SIG-M5 treated with dmso at 0.1 percent for 504 hours (cell line): ENCODE results near the gene ADD2.
A peak's percentile ranks its signal among the peaks of the same experiment; 100 is the strongest.

Experiments used
- DNase-seq: peaks from one replicate; lab custom pipeline; 2025; ENCODE audit not compliant: unreplicated experiment; lab: John Stamatoyannopoulos, UW

ADD2 gene

DNA sequence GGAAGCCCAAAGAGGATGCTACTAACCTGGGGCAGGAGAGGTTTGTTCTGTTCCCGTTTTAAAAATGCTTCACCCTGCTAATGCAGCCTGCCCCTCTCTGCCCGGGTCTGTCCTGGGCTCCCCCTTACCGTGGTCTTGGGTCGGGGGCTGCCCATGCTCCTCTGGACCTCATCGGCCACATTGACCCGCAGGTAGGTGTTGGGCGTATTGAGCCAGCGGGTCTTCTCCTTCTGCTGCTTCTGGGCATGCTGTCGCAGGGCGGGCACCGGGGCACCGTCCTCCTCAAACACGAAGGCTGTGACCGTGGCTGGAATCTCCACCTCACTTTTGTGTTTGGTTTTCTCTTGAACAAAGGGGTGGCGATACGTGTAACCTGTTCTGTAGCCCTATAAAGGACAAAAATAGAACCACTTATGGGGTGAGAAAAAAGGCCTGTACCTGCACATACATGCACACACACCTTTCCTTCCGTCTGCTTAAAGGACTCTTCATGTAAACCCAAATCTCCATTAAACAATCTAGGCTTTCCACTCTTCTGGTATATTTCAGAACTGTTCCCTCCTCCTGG is 89.3 kb downstream of the ADD2 start:
- no peak for DNase-seq

DNA sequence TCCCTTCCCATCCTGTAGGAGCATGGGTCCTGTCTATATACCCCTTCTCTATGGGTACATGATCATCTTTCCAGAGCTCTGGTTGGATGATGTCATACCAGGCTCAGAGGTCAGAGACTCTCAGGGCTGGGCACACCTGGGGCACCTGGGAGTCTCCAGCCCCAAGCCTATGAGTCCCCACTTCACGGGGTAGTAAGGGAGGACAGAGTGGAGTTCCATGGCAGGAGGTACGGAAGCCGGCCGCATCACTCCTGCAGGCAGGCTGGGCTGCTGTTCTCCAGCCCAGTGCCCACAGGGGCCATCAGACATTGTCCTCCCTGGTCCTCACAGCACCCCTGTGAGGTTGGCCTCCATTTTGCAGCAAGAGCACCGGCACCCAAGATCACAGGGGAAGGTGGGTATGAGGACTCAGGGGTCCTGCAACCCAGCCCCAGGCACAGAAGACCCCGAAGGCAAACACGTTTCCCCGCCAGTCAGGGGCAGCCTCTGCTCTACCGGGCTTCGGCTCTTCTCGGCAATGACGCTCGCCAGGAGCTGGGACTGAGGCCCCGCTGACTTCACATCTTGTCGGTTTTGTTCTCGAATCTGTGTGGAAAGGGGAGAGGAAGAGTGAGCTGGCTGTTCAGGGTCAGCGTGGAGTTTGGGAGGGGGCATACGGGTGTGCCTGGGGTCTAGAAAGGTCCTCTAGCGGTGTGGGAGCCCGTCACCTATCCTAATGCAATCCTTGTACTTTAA is 91.5 kb downstream of the ADD2 start:
- no peak for DNase-seq

DNA sequence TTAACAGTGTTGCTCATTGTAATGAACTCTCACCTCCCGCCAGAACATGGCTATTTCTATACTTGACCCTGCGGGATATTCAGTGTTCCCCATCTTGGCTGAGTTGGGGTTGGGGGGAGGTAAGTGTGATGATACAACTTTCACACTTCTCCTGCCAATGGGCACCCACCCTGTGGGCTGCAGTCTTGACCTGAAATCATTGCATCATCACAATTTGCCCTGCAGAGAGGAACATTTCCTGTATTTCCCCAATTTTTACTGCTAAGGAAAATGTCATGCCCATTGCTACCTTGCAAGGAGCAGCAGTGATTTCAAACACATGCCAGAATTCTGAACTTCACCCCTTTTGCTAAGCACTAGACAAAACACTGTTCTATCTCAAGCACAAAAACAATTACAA is 92.1 kb downstream of the ADD2 start:
- no peak for DNase-seq

DNA sequence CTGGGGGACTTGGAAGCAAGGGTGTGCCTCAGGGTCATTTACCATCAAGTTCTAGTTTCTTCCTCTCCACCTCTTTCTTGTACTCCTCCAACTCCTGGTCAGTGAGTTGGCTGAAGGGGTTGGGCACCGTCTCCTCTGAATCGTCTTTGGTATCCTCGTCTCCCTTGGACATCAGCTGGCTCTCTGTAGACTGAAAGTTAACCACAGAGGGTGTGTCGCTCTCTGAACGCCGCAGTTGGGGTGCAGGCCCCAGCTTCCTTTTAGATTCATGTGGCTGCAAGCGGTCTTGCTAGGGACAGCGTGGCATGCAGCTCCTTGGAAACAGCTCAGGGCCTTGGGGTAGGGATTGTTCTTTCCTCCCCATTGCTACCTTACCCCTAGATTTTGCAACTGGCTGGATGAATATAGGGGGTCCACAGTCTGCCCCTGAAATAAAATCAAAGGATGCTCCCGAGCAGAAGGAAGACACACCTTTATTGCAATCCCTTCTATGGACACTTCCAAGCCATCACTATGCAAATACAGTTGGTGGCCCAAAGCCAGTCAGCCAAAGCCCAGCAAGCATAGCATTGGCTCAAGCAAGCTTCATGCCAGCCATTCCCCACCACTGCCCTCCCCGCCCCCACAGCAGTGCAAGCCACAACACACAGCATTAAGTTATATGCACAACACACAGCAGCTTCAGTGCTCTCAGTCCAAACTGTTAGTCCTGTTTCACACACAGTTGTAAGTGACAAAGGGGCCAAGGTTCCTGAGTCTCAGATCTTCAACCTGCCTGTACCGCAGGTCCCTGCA is 93.2 kb downstream of the ADD2 start:
- no peak for DNase-seq

DNA sequence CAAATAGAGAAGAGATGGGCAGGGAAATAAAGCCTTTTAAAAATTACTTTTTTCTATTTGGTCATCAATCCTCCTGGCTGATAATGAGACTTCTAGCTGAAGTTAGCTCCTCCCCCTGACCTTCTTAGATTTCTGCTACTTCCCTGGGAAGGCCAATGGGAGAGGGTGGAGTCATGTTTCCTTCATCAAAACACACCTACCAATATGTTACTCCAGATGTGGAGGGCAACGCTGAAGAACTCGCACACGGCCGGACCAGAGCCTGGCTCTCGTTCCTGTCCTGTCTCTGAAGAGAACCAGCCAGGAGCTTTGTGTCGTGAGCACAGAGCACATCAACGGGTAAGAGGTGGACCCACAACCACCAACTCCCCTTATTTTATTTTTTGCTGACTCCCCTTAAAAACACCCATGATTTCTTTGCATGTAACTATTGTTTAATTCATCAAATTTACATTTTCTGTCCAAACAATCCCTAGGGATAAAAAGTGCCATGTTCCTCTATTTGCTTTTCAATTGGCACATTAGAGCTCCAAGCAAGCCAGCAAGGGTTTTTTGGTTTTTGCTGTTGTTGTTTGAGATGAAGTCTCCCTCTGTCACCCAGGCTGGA is 94.9 kb downstream of the ADD2 start:
- no peak for DNase-seq

GRCh38 chr2:70671092-70671675 is 96.8 kb downstream of the ADD2 start:
- no peak for DNase-seq

- no peak for DNase-seq
These were observed 97.4 kb downstream of the ADD2 start for GRCh38 chr2:70670626-70671025.

DNA sequence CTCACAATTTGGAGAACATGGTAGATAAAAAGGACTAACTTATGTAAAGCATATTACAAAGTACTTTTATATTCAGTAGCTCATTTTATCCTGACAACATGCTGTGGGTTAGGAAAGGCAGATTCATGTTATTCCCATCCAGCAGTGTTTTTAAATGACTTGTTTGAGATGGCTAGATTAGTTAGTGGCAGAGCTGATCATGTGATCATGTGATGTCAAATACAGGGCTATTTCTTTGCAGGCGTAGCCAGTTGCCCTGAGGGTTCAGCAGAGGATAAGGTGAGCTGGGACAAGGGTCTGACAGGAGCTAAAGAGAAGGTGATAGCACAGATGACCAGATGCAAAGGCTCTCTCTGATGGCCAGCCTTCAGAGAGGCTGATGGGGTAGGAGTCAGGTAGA is 97.8 kb downstream of the ADD2 start:
- DNase-seq, result no peak

DNA sequence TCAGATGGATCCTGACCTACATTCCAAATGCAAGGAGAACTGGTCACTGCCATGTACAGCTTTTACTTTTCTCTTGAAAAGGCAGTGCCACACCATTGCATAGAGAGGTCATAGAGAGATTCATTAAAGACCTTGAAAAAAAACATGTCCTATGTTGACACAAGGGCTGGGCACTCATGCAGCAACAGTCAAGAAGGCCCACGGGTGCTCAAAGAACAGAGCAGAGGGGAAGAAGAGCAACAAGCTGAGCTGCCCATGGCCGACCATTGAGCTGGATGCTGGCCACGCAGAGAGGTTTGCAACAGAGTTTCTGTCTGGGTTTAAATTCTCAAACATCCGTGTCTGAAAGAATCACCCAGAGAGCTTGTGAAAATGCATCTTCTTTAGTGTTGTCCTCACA is 99.1 kb downstream of the ADD2 start:
- DNase-seq, result no peak

- DNase-seq, result no peak
These were observed 99.6 kb downstream of the ADD2 start for GRCh38 chr2:70668432-70668831.

- no peak for DNase-seq
These were observed 103.5 kb downstream of the ADD2 start for GRCh38 chr2:70664525-70664924.

DNA sequence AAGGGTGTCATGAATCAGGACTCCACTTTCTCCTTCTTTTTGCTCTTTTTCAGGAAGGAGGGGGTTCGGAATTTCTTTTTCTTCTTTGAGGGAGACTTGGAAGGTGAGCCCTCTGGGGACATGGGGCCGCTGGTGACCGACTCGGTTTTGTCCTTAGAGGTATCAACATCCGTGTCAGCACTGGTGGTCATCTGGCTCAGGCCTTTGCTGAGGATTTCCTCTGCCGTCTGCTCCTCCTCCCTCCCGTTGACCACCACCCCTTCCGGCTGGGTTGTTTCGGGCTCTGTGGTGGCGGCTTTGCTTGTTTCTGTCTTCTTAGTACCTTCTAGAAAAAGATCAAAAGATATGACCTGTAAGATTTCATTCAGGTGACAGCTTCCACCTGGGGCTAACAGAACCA is 104.6 kb downstream of the ADD2 start:
- DNase-seq, result no peak

DNA sequence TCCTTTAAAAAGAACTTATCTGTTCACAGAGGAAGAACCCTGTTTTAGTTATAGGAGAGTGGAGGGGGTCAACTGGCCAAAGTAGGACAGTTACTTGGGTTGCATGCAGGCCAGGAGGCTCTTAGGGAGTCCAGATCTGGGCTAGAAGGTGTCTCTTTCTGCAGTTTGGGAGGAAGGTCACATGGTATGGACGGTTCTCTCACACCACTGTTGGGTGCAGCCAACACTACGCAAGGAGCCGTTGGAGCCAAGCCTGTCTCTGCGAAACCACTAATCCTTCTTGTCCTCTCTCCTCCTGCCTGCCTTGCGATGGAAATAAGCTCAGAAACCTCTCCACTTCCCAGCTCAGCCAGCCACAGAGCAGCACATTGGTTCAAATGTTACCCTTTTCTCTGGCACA is 108.4 kb downstream of the ADD2 start:
- no peak for DNase-seq

GRCh38 chr2:70658476-70658875 is 109.5 kb downstream of the ADD2 start:
- DNase-seq, result no peak

DNA sequence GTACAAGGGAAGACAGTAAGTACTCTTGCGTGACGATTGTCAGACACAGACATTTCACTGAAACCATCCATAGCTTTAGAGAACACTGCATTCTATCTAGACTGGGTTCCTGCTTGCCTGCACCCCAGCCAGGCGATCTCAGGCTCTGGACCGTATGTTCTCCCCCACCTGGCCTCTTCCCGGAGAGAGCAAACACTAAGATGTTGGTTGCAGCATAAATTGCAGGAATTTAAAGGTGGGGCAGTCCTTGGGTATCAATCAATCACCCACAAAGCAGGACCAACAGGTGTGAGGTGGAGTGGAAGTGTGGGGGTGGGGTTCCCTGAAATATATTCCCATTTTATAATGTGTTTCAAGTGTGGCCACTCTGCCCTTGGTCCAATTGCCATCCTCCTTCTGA is 110.8 kb downstream of the ADD2 start:
- no peak for DNase-seq

GRCh38 chr2:70656421-70657010 is 111.5 kb downstream of the ADD2 start:
- no peak for DNase-seq

DNA sequence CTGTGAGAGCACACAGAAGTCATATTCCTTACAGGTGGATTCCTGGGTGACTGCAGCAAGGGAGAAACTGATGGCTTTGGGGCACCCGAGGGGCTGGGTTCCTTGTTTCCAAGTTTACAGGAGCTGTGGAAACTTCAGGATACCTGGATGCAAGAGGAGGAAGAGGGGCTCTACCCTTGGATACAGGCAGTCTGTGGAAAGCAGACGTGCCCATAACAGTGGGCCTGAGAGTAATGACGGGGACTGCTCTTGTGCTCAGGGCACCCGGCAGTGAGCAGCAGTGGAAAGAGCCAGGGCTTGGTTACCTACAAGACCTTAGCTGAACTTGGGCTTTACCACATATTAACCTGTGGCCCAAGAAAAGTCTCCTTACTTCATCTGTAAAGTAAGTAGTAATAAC is 112.2 kb downstream of the ADD2 start:
- DNase-seq, result no peak

- DNase-seq, result peak; percentile 72
These were observed 112.8 kb downstream of the ADD2 start for GRCh38 chr2:70655211-70655610.

DNA sequence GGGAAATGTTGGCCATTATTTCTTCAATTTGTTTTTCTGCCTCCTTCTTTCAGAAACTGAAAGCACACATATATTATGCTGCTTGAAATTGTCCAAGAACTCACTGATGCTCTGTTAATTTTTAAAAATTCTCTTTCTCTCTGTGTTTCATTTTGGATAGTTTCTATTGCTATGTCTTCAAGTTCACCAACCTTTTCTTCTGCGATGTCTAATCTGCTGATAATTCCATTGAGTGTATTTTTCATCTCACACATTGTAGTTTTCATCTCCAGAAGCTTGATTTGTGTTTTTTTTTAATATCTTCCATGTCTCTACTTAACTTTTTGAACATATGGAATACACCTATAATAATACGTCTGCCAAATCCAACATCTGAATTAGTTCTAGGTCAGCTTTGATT is 116.3 kb downstream of the ADD2 start:
- no peak for DNase-seq

DNA sequence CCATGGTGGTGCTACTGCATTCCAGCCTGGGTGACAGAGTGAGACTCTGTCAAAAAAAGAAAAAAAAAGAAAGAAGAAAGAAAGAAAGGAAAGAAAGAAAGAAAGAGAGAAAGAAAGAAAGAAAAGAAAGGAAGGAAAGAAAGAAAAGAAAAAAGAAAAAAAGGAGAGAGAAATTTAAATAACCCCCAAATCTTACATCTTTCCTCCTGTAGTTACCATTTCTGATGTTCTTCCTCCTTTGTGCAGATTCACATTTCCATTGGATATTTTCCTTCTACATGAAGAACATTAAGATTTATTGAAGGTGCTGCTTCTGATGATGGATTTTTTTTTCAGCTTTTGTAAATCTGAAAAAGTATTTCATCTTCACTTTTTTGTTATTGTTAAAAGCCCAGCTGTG is 117.0 kb downstream of the ADD2 start:
- no peak for DNase-seq

DNA sequence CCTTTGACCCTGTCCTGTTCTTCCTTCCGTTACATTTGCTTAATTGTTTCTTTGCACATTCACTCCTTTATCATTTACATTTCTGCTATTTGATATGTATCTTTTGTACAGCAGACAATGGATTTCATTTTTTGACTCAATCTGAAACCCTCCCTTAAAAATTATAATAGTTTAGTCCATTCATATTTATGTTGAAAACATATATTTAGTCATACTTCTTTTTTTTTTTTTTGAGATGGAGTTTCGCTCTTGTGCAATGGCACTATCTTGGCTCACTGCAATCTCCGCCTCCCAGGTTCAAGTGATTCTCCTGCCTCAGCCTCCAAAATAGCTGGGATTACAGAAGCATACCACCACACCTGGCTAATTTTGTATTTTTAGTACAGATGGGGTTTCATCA is 119.0 kb downstream of the ADD2 start:
- DNase-seq, result peak; percentile 83
